Measurements from ENCODE around the gene DHRS3. TPM values are rescaled to one million over a fixed set of nuclear protein-coding genes. Genes with fewer than 3 reads are reported as not detected.

The DHRS3 gene
- polyA plus RNA-seq, 5 donors, result 31.0 to 49.4 (median 43.0) TPM

DNA sequence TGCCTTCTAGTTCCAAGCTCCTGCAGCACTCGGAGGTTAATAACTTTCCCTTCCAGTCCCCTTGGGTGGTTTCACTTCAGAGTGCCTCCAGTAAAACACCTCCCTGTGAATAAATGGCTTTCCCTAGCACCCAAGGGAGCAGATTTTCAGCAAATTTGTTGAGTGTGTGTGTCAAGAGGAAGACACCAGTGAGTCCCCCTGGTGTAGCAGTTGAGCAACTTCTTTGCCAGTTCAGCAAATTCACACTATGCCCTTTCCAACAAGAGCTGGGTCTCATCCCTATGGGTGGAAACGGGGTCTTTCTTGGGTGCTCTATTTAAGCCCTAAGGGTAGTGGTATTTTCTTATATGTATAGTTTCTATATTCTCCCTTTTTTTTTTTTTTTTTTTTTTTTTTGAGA lies 25.1 kb upstream of the DHRS3 start:
- no peak for DNase-seq

DNA sequence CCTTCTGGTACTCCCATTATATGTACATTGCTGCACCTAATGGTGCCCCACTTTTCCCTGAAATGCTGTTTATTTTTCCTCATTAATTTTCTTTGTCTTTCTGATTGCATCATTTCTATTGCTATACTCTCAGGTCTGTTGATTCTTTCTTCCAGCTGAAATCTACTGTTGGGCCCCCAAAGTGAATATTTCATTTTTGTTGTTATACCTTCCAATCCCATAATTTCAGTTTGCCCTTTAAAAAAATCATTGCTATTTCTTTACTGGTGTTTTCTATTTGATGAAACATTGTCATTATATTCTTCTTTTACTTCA lies 22.9 kb upstream of the DHRS3 start:
- DNase-seq, result no peak

DNA sequence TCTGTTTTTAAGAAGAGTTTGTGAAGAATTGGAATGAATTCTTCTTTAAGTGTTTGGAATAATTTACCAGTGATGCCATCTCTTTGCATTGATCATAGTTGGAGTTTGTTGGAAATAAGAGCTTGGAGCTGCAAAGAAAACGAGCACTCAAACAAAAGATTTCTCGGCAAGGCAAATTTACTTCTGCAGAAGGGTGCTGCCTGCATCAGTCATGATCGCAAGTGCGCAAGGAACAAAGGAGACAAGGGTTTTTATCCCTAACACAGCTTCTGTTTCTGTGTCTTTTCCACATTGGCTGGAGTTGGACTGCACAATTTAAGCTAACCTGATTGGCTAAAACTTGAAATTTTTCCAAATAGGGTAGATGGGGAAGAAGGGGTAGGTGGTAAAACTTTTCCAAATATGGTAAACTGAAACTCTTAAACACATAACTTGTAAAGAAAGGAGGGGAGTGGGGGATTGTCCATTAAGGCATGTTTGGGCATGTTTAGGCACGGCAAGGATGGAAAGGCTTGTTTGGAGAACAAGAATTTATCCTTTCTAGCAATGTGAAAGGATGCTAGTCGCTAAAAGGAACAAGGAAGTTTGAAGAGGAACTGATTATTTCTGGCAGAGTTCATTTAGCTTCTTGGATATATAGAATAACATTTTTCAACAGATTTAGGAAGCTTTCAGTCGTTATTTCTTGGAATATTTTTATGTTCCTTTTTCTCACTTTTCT lies 22.4 kb upstream of the DHRS3 start:
- DNase-seq, result no peak

DNA sequence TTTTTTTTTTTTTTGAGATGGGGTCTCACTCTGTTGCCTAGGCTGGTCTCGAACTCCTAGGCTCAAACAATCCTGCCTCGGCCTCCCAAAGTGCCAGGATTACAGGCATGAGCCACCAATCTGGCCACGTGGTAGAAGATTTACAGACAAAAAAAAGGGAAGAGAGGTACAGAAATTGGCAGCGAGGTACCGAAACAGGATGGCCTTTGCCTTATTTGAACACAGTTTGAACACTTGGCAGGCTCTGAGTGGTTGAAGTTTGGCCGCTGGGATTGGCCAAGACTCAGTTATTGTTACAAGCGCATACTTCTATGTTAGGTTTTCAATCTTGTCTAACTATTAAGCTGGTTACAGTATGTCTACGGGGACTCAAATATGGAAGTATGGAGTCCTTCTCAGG lies 19.7 kb upstream of the DHRS3 start:
- no peak for DNase-seq

DNA sequence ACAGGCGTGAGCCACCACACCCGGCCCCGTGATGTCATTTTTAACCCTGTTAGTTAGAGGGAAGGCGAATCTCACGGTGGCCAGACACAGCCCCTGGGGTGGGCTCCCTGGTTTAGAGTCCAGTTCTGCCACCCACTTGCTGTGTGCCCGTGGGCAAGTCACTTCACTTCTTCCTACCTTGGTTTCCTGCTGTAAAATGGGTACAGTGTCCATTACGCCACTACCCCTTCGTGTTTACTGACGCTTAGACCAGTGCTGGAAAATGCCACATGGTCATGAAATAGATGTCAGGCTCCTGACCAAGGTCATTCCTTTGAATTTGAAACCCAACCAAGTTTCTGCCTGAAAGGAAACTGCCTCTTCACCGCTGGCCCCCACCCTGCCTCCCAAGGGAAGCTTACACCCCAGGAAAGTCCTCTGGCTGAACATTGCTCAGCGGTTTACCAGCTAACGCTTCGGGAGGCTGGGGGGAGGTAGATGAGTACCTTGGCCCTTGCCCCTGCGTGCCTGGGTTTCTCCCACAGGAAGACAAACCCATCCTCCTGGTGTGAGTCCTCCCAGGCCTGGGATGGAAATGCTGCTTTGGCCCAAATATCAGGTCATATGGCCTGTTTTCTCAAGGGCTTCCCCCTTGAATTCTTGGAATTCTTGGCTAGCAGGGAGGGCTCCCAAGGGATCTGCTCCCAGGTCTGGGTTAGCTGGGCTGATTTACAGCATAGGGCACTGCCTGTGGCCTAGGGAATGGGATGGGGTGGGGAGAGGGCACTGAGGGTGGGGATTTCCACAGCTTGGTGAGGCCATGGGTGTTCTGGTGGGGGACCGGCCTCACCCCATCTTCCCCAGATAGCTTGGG lies 18.3 kb upstream of the DHRS3 start:
- no peak for DNase-seq

DNA sequence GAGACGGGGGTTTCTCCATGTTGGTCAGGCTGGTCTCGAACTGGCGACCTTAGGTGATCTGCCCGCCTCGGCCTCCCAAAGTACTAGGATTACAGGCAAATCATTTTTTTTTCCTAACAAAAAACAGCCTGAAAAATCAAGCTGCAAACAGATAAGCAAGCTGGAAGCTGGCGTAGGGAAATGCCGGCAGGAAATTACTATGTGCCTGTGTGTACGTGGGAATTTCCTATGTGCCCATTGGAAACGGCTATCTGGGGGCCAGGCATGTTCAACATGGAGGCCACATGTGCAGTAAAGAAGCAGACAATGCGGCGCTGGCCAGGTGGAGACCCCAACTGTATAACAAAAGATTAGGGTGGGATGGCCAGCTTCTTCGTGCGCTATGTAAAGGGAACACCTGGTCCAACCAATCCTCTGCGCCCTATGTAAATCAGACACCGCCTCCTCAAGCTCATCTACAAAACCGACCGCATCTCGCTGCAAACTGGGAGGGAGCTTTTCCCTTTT lies 16.7 kb upstream of the DHRS3 start:
- no peak for DNase-seq

DNA sequence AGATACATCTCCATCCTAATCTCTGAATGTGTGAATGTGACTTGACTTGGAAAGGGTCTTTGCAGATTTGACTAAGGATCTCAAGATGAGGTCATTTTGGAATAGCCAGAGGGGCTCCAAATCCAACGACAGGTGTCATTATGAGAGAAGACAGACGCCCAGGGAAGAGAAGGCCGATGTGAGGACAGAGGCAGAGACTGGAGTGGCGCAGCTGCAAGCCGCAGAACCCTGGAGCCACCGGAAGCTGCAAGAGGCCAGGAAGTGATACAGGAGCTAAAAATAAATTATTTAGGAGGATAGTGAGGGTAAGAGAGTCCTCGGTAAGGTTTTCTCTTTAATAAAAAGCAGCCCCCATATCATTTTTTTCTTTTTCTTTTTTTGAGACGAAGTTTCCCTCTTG lies 16.1 kb upstream of the DHRS3 start:
- no peak for DNase-seq

DNA sequence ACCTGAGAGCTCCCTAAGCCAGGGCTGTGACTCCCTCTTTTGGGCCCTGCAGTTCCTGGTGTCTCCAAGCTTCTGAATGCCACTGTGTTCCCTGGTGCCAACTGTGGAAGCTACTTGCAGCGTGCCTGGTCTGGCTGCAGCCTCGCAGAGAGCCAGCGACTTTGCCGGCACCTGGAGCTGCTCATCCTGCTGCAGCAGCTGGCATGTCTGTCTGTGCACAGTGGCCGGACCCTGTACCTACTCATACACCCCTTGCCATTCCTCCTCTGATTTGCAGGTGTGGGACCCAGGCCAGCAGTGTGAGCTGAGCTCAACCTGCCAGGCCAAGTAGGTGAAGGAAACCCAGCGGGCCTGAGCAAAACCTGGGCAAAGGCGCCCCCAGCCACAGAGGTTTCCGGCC lies 13.6 kb upstream of the DHRS3 start:
- no peak for DNase-seq

DNA sequence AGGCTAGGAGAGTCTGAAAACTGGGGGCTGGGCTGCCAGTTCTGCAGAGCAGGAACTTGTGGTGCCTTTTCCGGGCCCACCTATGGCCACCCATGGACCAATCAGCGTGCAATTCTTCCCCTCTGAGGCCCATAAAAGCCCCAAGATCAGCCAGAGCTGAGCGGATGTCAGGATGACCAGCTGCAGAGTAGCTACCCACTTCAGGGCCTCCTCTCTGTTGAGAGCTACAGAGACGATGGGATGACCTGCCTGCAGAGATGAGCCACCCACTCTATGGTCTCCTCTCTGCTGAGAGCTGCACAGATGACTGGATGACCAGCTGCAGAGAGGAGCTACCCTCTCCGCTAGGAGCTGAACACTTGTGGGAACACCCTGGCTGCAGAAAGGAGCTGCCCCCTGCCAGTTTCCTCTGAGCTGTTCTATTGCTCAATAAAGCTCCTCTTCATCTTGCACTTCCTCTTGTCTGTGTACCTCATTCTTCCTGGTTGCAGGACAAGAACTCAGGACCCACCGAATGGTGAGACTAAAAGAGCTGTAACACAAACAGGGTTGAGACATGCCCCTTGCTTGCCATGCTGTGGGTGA lies 13.0 kb upstream of the DHRS3 start:
- DNase-seq, result no peak

DNA sequence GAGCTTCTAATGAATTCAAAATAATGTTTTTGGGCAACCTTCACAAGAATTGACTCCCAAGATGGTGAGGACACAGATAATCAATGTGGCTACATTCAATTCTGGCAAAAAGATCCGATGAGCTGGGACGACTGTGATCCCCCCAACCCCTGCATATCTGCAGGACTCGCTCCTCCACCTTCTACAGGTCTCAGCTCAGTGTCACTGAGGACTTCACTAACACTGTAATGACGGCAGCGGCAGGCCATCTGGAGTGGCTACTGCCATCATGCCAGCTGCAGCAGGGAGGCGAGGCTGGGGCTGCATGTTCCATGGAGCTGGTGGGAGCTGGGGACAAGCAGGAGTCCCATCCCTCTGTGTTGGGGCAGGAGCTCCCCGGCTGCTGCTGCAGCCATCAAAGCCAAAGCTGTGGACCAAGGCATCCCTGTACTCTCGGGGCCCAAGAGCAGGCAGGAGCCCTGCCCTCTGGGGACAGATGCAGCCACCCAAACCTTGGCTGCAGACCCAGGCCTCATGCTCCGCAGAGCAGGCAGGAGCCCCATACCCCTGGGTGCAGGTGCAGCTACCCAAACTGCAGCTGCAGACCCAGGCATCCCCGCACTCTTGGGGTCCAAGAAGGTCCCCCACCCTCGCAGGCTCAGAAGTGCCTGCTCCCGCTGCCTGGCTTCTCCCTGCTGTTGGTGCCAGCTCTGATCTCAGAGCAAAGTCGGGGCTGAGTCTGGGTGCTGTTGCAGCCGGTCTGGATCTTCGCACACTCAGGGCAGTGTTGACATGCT lies 12.2 kb upstream of the DHRS3 start:
- DNase-seq, result no peak

DNA sequence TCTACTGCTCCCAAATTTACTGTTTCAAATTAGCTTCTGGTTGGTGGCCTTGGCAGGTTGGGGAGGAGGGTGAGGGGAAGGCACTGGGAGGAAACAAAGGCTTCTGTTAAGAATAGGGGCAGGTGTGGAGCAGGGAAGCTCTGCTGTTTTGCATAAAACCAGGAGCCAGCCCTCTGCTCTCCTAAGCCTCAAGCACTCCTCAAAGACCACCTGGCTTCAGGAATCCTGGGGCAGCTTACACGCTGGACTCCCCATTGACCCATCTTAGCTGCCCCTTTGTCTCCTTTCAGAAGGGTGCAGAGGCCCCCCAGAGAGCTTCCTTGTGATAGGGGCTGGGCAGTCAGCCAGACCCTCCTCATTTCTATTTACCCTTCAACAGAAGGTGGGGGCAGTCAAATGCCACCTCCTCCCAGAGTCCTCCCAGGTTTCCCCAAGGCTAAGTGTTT lies 11.5 kb upstream of the DHRS3 start:
- DNase-seq, result no peak

DNA sequence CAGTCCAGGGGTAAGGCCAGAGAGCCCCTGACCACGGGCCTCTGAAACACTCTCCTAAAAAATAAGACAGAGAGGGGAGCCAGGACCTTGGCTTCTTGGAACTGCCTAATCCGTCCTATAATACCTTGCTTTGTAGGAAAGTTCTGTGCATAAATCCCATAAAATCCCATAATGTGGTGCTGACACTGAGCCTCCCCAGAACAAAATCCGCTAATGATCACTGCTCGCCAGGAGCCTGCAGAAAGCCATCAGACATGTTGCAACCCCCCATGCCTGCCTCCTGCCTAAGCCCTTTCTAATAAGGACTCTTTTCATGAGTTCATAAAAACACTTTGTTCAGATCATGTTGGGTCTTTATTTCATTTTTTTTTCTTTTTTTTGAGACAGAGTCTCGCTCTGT lies 9.3 kb upstream of the DHRS3 start:
- DNase-seq, result no peak

DNA sequence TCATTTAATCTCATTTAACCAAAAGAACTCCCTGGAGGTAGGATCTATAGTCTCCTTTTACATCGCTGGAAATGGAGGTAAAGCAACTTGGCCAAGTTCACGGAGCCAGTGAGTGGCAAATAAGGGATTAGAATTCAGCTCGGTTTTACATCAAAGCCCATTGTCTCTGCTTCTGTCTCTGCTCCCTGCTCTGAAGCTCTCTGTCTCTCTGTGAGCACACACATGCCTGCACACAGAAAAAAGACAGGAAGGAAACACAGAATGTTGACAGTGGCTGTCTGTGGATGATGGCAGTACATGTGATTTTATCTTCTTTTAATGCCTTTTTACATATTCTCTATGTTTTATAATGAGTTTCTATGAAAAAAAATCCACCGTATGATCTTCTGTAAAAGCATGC lies 8.9 kb upstream of the DHRS3 start:
- no peak for DNase-seq

DNA sequence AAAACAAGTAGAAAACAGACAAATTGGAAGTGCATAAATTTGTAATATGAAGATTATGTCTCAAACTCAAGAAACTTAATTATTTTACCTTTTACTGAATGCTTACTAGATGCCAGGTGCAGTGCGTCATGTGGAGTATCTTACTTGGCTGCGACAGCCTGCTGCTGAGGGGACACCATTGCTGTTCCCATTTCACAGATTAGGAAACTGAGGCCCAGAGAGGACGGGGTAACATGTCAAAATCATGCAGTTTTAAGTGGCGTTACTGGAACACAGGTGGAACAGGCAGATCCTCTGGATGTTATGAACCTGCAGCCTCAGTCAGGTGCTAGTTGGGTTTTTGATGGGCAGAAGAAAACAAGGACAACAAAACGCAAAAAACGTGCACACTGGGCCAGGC lies 7.3 kb upstream of the DHRS3 start:
- no peak for DNase-seq

DNA sequence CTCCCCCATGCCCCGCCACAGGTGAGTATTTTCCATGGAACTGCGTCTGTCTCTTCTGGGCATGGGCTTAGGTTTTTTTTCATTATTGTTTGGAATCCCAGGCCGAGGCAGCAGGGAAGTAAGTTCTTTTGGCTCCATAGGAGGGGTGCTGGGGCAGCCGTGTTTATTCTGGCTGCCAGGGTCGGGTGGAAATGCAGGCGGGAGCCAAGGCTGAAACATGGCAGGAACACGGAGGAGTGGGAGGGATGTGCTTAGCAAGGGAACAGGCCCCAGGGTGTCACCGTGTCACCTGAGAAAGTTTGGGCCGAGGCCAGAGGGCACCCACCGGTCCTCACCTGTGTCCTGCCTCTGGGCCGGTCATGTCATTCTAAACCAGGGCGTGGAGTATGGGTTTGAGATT lies 4.5 kb upstream of the DHRS3 start:
- peak in 1 of 2 donors; percentile 23 for DNase-seq

DNA sequence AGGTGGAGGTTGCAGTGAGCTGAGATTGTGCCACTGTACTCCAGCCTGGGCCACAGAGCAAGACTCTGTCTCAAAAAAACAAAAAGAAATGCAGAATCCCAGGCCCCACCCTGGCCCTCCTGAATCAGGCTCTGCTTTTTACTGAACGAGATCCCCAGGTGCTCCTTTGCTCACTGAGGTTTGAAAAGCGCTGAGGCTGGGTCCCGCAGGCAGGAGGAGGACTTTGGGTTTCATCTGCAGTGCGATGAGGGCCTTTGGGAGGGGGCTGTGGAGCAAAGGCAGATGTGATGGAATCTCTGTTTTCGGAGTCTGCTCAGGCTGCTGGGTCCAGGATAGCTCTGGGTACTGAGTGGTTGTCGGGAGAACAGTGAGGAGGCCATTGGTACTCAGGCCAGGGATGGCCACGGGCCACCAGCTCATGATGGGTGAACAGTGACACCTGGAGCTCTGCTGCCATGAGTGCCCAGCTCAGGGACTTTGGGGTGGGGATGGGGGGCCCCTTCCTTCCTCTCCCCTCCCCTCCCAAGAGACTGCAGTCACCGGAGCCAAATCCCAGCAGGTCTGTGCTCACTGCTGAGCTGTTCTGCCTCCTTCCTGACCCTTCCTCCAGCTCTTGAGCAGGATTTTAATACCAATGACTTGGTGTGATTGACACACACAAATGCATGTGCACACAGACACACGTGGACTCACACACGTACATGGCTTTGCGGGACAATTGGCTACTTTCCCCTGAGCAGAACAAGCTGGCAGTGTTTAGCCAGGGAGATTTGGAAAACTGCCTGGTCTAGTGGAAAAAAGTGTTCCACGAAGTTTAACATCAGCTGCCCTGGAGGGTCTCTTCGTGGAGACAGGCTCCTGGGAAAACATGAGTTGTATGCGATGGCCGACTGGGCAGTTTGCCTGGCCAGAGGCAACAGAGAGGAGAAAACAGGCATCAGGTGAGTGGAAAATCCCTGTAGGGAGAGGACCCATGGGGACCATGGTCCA lies 3.6 kb upstream of the DHRS3 start:
- peak; percentile 56 to 58 for DNase-seq

DNA sequence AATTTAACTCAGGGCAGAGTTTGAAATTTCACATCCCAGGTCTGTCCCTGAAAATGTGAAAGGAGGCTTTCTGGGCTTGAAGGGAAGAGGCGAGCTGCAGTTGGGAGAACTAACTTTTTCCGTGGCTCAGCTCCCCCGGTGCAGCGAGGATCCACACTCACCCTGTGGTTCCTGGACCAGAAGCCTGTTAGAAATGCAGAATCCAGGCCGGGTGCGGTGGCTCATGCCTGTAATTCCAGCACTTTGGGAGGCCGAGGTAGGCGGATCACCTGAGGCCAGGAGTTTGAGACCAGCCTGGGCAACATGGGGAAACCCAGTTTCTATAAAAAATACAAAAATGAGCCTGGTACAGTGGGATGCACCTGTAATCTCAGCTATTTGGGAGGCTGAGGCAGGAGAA lies 2.9 kb upstream of the DHRS3 start:
- no peak for DNase-seq

DNA sequence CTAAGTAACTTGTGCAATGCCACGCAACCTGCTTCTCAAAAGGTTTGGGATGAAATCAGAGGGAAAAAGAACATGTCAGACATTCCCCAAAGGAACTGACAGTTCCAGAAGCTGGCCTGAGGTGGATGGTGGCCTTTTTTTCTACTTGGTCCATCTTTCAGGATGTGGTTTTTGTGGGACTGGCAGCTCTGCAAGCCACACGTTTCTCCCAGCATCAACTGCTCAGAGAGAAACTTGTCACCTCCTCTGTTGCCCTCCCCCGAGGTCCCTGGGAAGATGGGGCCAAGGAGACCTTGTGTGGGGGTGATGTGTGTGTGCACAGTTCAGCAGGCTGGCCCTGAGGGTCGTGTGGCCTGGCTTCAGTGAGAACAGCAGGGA lies 2.5 kb upstream of the DHRS3 start:
- DNase-seq, result no peak

DNA sequence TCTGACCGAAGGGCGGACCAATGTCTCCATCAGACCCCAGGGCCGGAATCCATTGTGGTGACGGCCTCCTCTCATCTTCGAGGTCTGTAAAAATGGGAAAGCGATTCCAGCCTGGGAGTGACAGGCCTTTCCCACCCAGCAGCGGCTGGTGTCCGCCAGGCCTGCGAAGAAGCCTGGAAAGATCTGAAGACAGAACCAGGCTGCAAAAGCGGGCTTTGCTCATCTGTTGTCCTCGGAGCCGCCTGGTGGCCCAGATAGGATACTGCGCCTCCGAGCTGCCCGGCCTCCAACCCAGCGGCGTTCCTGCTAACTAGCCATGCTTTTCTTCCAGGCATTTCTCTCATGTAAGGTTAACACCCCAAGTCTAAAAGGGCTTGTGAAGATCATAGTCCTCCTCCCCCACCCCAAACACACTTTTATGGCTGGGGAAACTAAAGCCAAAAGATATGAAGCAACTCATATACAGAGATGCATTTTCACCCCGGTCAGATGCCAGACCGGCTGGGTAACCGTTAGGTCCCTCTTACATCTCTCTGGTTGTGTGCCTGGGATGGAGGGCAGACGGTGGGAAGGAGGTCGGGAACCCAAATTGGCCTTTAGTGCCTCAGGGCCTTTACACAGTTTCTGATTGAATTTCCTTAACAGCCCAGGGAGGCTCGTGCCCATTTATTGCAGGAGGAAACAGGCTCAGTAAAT lies 1.9 kb upstream of the DHRS3 start:
- peak; percentile 81 to 85 for DNase-seq

All from right lung (tissue), 5 donors.